Measurements from ENCODE around the gene GGCX. TPM values are rescaled to one million over a fixed set of nuclear protein-coding genes. Genes with fewer than 3 reads are reported as not detected.
"Not testable (repeated sequence)": the region's sequence is repeated elsewhere in the genome, so short reads cannot be mapped to it uniquely, and the experiment has no call there.

GGCX gene
- total RNA-seq, 3 donors from 2014 or later, result 26.4 to 39.1 (median 31.7) TPM

GRCh38 chr2:85566265-85566664, 5.0 kb upstream of the GGCX start:
- Histone ChIP-seq H3K9me3 (no peaks in the 10 kb centered on the region), H3K36me3 (ENCODE audit: low read depth) (no peaks in the 10 kb centered on the region), H3K4me1 (ENCODE audit: low read depth) (no peaks in the 10 kb centered on the region), H3K4me3 (no peak overlapping the region)
- DNase-seq, result no peak
- TF ChIP-seq, protein P1, sequence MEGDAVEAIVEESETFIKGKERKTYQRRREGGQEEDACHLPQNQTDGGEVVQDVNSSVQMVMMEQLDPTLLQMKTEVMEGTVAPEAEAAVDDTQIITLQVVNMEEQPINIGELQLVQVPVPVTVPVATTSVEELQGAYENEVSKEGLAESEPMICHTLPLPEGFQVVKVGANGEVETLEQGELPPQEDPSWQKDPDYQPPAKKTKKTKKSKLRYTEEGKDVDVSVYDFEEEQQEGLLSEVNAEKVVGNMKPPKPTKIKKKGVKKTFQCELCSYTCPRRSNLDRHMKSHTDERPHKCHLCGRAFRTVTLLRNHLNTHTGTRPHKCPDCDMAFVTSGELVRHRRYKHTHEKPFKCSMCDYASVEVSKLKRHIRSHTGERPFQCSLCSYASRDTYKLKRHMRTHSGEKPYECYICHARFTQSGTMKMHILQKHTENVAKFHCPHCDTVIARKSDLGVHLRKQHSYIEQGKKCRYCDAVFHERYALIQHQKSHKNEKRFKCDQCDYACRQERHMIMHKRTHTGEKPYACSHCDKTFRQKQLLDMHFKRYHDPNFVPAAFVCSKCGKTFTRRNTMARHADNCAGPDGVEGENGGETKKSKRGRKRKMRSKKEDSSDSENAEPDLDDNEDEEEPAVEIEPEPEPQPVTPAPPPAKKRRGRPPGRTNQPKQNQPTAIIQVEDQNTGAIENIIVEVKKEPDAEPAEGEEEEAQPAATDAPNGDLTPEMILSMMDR (IDR thresholded peaks at IDR 0.05), result no peak
- intact Hi-C loops (cut with DNase I, micrococcal nuclease), result no loop called here
- ATAC-seq, result no peak

- intact Hi-C loops (cut with DNase I, micrococcal nuclease), result no loop called here
- no peak for ATAC-seq
Measured at GRCh38 chr2:85564144-85564563, 2.9 kb upstream of the GGCX start.

DNA sequence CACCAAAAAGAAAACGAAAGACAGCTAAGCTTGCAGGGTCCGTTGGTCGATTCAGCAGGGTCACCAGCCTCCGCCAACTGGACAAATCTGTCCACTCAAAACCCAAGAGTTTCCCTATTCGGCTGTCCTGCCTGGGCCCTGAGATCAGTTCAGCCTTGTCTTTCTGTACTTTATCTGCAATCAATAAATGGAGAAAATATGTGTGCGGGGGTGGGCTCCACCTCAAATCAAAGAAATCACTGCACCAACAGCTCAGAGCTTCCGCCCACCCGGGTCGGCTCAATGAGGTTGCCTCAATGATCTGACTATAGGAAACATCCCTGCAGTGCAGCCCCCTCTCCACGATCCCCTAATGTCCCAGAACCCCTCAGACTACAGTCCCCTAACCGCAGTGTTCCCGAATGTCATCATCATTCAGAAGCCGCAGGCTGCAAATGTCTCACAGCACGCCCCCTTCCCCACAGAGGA, 447 bp downstream of the GGCX start:
- peaks cover 7% of the 10 kb centered on the region for H3K4me1 ChIP-seq (ENCODE audit: low read depth)
- peak overlapping the region; percentile 70 for H3K4me3 ChIP-seq
- intact Hi-C loops (cut with DNase I, micrococcal nuclease), result no loop called here
- DNase-seq, result no peak
- peak; percentile 28 for ATAC-seq
- H3K36me3 ChIP-seq (ENCODE audit: low read depth), result no peaks in the 10 kb centered on the region
- TF ChIP-seq, protein P1 (IDR thresholded peaks at IDR 0.05), result no peak
- H3K9me3 ChIP-seq, result no peaks in the 10 kb centered on the region

More at GRCh38 chr2:85564144-85564563, 2.9 kb upstream of the GGCX start:
- Histone ChIP-seq H3K4me1 (ENCODE audit: low read depth) (peaks cover 7% of the 10 kb centered on the region), H3K4me3 (no peak overlapping the region), H3K36me3 (ENCODE audit: low read depth) (no peaks in the 10 kb centered on the region), H3K9me3 (no peaks in the 10 kb centered on the region)
- no peak for DNase-seq
- TF ChIP-seq, protein P1 (IDR thresholded peaks at IDR 0.05), result no peak

GRCh38 chr2:85560403-85560726, 928 bp downstream of the GGCX start:
- H3K36me3 ChIP-seq (ENCODE audit: low read depth); DNase-seq; H3K9me3 ChIP-seq; intact Hi-C loops (cut with DNase I, micrococcal nuclease); H3K4me3 ChIP-seq; H3K4me1 ChIP-seq (ENCODE audit: low read depth); ATAC-seq: not testable (repeated sequence)

DNA sequence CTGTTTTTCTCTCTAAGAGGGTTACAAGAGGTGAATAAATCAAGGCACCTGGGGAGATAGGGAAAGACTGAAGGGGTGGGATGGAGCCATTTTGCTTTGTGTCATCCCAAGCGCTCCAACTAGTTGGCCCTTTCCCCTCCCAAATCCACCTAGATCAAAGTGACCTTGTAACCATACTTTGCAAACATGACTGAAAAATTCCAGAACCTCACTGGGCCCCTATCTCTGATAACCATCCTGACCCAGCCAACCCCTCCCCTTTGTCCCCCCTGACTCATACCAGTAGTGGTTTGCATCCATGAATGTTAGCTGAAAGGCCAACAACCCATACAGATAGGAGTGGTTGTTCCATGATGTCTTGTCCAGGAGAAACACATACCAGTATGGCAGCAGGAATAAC, 3.1 kb downstream of the GGCX start:
- ATAC-seq, result no peak
- TF ChIP-seq, protein P1 (IDR thresholded peaks at IDR 0.05), result no peak
- DNase-seq, result no peak
- Histone ChIP-seq H3K4me3 (no peak overlapping the region), H3K4me1 (ENCODE audit: low read depth) (peaks cover 7% of the 10 kb centered on the region), H3K9me3 (no peaks in the 10 kb centered on the region), H3K36me3 (ENCODE audit: low read depth) (no peaks in the 10 kb centered on the region)
- intact Hi-C loops (cut with DNase I, micrococcal nuclease), result no loop called here

- TF ChIP-seq, protein P1 (IDR thresholded peaks at IDR 0.05), result no peak
- intact Hi-C loops (cut with DNase I, micrococcal nuclease), result no loop called here
- Histone ChIP-seq H3K36me3 (ENCODE audit: low read depth) (no peaks in the 10 kb centered on the region), H3K9me3 (no peaks in the 10 kb centered on the region), H3K4me1 (ENCODE audit: low read depth) (peaks cover 7% of the 10 kb centered on the region), H3K4me3 (no peak overlapping the region)
- no peak for ATAC-seq
- DNase-seq, result no peak
Measured at GRCh38 chr2:85557130-85557529, 4.2 kb downstream of the GGCX start.

All from mucosa of descending colon (tissue), 3 donors.